ENCODE data around the gene ITPA. TPM values are rescaled to one million over a fixed set of nuclear protein-coding genes. Genes with fewer than 3 reads are reported as not detected.

The ITPA gene
- total RNA-seq, 1 donor from 2014 or later: 43.4 TPM

DNA sequence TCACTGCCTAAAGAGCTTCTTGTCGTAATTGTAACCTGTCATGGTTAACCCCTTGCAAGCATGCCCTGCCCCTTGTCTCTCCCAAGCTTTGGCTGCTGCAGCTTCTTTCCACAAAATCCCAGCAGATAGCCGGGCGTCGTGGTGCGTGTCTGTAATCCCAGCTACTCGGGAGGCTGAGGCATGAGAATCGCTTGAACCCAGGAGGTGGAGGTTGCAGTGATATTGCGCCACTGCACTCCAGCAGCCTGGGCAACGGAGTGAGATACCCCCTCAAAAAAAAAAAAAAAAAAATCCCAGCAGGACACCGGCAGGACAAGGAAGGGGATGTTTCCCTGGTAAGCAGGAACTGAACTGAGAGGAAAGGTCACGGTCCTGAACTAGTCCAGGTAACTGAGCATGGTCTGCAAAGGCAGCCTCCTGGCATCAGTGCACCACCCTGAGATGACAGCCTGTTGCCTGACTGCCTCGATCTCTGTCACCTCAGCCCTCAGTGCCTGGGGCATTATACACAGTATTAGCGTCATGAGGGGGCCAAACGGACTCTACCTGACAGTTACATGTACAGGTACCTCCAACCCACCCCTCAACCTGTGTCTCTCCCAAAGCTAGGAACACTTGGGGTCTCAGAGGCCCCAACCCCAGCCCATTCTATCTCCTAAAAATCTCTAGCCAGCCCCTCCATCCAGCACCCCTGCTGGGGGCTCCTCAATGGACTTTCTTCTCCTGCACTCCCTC, 37.7 kb upstream of the ITPA start:
- H3K4me3 Mint-ChIP-seq (ENCODE audit: unreplicated experiment): no peak overlapping the region

DNA sequence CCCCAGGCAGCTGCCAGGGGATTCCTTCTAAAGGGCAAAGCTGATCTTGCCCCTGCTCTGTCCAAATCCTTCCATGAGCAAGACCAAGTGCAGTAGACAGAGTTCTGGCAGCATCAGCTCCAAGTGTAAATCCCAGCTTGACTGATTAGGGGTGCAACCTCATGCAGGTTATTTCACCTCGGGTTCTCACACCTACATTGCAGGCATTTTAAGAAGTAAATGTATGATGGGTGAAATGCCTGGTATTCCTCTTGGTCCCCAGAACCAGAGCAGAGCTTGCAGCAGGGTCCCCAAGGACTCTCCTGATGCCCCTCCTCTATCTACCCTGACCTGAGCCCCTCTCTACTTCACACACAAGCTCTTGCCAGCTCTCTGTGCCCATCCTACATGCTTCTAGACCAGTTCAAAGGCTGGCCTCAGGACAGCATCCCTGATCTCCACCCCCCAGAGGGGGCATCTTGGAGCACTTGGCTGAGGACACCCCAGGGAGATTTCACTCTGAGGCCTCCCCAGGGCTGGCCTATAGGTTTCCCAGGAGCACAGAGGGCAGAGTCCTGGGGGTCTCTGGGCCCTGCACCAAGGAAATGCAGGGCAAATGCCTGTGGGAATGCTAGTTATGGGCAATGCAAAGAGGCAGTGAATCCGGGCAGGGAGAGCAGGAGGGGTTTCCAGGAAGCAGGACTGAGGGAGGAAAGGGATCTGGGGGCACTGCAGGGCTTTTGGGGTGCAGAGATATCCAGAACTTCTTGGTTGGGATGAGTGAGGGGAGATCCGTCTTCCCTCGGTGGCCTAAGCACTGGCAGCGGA, 37.0 kb upstream of the ITPA start:
- H3K4me1 Mint-ChIP-seq (ENCODE audit: low read depth): peaks cover 22% of the 10 kb centered on the region
- H3K36me3 Mint-ChIP-seq (ENCODE audit: low read depth): no peaks in the 10 kb centered on the region
- no peaks in the 10 kb centered on the region for H3K27me3 Mint-ChIP-seq (ENCODE audit: low read depth)
- H3K9me3 Mint-ChIP-seq (ENCODE audit: low read depth): no peaks in the 10 kb centered on the region
- H3K27ac Mint-ChIP-seq (ENCODE audit: unreplicated experiment): no peak overlapping the region
- TF ChIP-seq, protein P1, sequence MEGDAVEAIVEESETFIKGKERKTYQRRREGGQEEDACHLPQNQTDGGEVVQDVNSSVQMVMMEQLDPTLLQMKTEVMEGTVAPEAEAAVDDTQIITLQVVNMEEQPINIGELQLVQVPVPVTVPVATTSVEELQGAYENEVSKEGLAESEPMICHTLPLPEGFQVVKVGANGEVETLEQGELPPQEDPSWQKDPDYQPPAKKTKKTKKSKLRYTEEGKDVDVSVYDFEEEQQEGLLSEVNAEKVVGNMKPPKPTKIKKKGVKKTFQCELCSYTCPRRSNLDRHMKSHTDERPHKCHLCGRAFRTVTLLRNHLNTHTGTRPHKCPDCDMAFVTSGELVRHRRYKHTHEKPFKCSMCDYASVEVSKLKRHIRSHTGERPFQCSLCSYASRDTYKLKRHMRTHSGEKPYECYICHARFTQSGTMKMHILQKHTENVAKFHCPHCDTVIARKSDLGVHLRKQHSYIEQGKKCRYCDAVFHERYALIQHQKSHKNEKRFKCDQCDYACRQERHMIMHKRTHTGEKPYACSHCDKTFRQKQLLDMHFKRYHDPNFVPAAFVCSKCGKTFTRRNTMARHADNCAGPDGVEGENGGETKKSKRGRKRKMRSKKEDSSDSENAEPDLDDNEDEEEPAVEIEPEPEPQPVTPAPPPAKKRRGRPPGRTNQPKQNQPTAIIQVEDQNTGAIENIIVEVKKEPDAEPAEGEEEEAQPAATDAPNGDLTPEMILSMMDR (IDR thresholded peaks at IDR 0.05): no peak
- H3K4me3 Mint-ChIP-seq (ENCODE audit: unreplicated experiment): peak overlapping the region; percentile 68
- DNase-seq (ENCODE audit: low spot score): no peak

More for the DNA sequence above, 37.7 kb upstream of the ITPA start:
- Mint-ChIP-seq H3K27me3 (ENCODE audit: low read depth) (no peaks in the 10 kb centered on the region), H3K9me3 (ENCODE audit: low read depth) (no peaks in the 10 kb centered on the region), H3K27ac (ENCODE audit: unreplicated experiment) (no peak overlapping the region), H3K36me3 (ENCODE audit: low read depth) (no peaks in the 10 kb centered on the region), H3K4me1 (ENCODE audit: low read depth) (peaks cover 22% of the 10 kb centered on the region)
- TF ChIP-seq, protein P1 (IDR thresholded peaks at IDR 0.05): no peak
- DNase-seq (ENCODE audit: low spot score): no peak

DNA sequence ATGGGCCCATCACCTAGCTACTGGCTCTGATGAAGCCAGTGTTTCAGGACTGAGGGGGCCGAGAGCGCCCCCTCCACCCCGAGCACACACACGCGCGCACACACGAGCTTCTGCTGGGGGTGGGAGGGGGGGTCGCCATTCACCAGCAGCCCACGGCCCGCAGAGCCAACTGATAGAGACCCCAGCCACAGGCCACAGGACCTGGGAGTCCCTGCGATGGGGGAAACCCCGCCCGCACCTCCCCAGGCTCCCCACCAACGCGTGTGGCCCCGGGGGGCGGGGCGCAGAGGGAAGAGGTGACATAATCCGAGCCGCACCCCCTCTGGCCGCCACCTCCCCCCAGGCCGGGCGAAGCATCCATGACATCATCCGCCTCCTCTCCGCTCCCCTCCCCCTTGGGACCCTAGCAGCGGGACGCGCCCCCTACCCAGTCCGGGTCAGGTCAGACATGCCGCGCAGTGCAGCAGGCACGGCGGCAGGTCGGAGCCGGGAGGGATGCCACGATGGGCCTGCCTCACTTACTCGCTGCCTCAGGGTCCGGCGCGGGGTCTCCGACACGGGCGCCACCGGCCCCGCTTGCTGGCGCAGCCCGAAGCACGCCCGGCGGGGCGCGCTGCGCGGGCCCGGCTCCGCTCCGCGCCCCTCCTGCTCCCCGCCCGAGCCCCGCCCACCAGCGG, 36.2 kb upstream of the ITPA start, which contains the start of gene LZTS3:
TSS of gene LZTS3 (minus strand) at position 617 of the 677 bp plus-strand sequence. CDS start 6,386 bp downstream, outside the sequence.
- Mint-ChIP-seq H3K4me1 (ENCODE audit: low read depth) (peaks cover 22% of the 10 kb centered on the region), H3K27me3 (ENCODE audit: low read depth) (no peaks in the 10 kb centered on the region), H3K27ac (ENCODE audit: unreplicated experiment) (peak within 1 kb of the TSS; percentile 82), H3K36me3 (ENCODE audit: low read depth) (no peaks in the 10 kb centered on the region), H3K9me3 (ENCODE audit: low read depth) (no peaks in the 10 kb centered on the region), H3K4me3 (ENCODE audit: unreplicated experiment) (peak within 1 kb of the TSS; percentile 87)
- DNase-seq (ENCODE audit: low spot score): no peak
- TF ChIP-seq, protein P1 (IDR thresholded peaks at IDR 0.05): peak; percentile 33

DNA sequence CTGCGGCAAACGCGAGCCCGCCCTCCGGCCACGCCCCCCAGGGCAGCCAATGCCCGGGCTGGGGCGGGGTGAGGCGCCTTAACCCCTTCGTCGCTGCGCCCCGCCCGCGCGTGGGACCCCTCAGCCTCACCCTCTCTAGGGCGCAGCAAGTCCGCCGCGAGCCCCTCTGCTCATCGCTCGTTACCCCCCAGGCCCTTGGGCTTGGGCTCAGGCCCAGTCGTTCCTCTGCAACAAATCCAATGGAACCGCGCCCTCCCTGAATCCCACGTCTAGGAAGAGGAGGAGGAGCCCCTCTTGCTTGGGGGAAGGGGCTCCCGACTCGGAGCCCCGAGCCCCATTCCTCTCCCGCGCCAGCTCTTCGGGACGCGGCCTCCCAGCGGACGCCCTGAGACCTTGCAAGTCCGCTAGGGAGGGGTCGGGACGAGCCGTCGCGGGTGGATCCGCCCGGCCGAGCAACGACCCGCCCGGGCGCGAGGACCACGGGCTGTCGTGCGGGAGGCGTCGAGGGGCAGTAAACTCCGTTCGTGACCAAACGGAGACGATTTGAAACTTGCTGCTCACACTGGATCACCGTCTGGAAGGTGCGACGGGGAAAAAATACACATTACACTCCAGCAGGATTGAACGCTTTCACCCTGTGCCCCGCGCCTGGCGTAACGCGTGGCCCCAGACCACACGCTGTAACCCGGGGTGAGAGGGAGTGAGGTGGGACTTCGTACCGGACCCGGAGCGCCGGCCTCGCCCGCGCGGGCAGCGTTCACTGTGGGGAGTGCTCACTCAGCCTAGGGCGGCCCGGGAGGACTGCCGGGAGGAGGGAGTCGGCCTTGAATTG, 35.5 kb upstream of the ITPA start:
- Mint-ChIP-seq H3K27ac (ENCODE audit: unreplicated experiment) (peak overlapping the region; percentile 82), H3K27me3 (ENCODE audit: low read depth) (no peaks in the 10 kb centered on the region), H3K9me3 (ENCODE audit: low read depth) (no peaks in the 10 kb centered on the region), H3K36me3 (ENCODE audit: low read depth) (no peaks in the 10 kb centered on the region), H3K4me1 (ENCODE audit: low read depth) (peaks cover 22% of the 10 kb centered on the region), H3K4me3 (ENCODE audit: unreplicated experiment) (peak overlapping the region; percentile 87)
- TF ChIP-seq, protein P1 (IDR thresholded peaks at IDR 0.05): peak; percentile 57
- no peak for DNase-seq (ENCODE audit: low spot score)

All from chondrocyte (in vitro differentiated cells).